Keratinocyte (primary cell): Measurements from ENCODE around the gene PLCG2. TPM values are rescaled to one million over a fixed set of nuclear protein-coding genes. Genes with fewer than 3 reads are reported as not detected.
A peak's percentile ranks its signal among the peaks of the same experiment; 100 is the strongest.

Experiments used
- DNase-seq: peaks from one replicate; pipeline ENCODE4 v3.0.0-alpha.2; 2011; ENCODE audit warnings: low read depth, missing footprints, low spot score
- FAIRE-seq: peaks from 2 replicates; lab custom pipeline; 2011; peaks lifted over from hg19 to GRCh38; lab: Jason Lieb, UNC
- H2AFZ ChIP-seq: 2 replicates; pipeline ENCODE4 v1.6.0; 2012; ENCODE audit warnings: low read length, control low read depth, inconsistent platforms; ENCODE audit not compliant: control insufficient read depth
- H3K27ac ChIP-seq: 2 replicates; pipeline ENCODE4 v1.5.1; 2011; ENCODE audit warnings: low read length; ENCODE audit not compliant: control insufficient read depth, insufficient read depth
- H3K27me3 ChIP-seq: 3 replicates; pipeline ENCODE4 v1.6.0; 2011; ENCODE audit warnings: low read length; ENCODE audit not compliant: control insufficient read depth, insufficient read depth; ENCODE audit errors: extremely low read depth
- H3K36me3 ChIP-seq, 2 experiments: 2 replicates in 1 of 2; 3 replicates in 1 of 2; pipeline ENCODE4 v1.5.1; 2011; ENCODE audit warnings: low read length in 2 of 2, mild to moderate bottlenecking in 1 of 2; ENCODE audit not compliant: control insufficient read depth in 2 of 2, insufficient read depth in 2 of 2; ENCODE audit errors: extremely low read depth in 1 of 2
- H3K4me1 ChIP-seq: 3 replicates; pipeline ENCODE4 v1.5.1; 2011; ENCODE audit warnings: low read length; ENCODE audit not compliant: control insufficient read depth, insufficient read depth; ENCODE audit errors: extremely low read depth
- H3K4me2 ChIP-seq: 3 replicates; pipeline ENCODE4 v1.6.0; 2011; ENCODE audit warnings: low read depth, low read length; ENCODE audit not compliant: control insufficient read depth, insufficient read depth; ENCODE audit errors: extremely low read depth
- H3K4me3 ChIP-seq, 3 experiments: fragments of 200-600 bp in 1 of 3; sonication (generic) in 1 of 3; 2 replicates in 2 of 3; 3 replicates in 1 of 3; pipeline ENCODE4 v1.5.1; 2011 to 2016; ENCODE audit warnings: low read length in 3 of 3, mild to moderate bottlenecking in 3 of 3, control low read depth in 2 of 3, inconsistent platforms in 1 of 3, low read depth in 1 of 3, mixed read lengths in 1 of 3, mixed run types in 1 of 3, moderate library complexity in 1 of 3; ENCODE audit not compliant: control insufficient read depth in 2 of 3, insufficient read depth in 2 of 3; ENCODE audit errors: extremely low read depth in 1 of 3
- H3K79me2 ChIP-seq: 2 replicates; pipeline ENCODE4 v1.6.0; 2012; ENCODE audit warnings: low read length; ENCODE audit not compliant: control insufficient read depth, insufficient read depth
- H3K9ac ChIP-seq: 3 replicates; pipeline ENCODE4 v1.6.0; 2011; ENCODE audit warnings: low read length; ENCODE audit not compliant: control insufficient read depth, insufficient read depth; ENCODE audit errors: extremely low read depth
- H3K9me1 ChIP-seq: 3 replicates; pipeline ENCODE4 v1.6.0; 2011; ENCODE audit warnings: low read length; ENCODE audit not compliant: control insufficient read depth, insufficient read depth; ENCODE audit errors: extremely low read depth
- H3K9me3 ChIP-seq: 2 replicates; pipeline ENCODE4 v1.5.1; 2012; ENCODE audit warnings: low read depth, low read length; ENCODE audit not compliant: control insufficient read depth
- H4K20me1 ChIP-seq: 3 replicates; pipeline ENCODE4 v1.6.0; 2011; ENCODE audit warnings: low read length; ENCODE audit not compliant: control insufficient read depth, insufficient read depth; ENCODE audit errors: extremely low read depth
- EZH2 ChIP-seq: IDR thresholded peaks from one replicate; pipeline ENCODE4 v1.6.1; 2012; ENCODE audit warnings: inconsistent platforms, mild to moderate bottlenecking, low read length, moderate library complexity
- dilution Hi-C: fragments of 300-500 bp; cut with MboI; formaldehyde crosslinking; loops from one replicate; pipeline ENCODE4 v1.7.0; 2020; ENCODE audit warnings: low sequenced_read_pairs; ENCODE audit not compliant: extremely low pct_ligation_motif_present
- polyA plus RNA-seq, 5 experiments: library from polyadenylated mRNA; depleted of rRNA in 3 of 5; stranded (reverse) in 3 of 5; stranded (forward) in 1 of 5; unstranded in 1 of 5; fragments of >200 nt; gene quantifications; 1 replicate in 1 of 5; 2 replicates in 3 of 5; 3 replicates in 1 of 5; pipeline versions ENCODE4 v1.2.1 to v1.2.3, GENCODE V29; 2011 to 2012; ENCODE audit warnings: missing spikeins in 2 of 5, low read depth in 1 of 5, low replicate concordance in 1 of 5
- TF ChIP-seq, protein P1 (sequence below), 3 experiments: IDR thresholded peaks in 1 of 3; conservative IDR thresholded peaks in 1 of 3; optimal IDR thresholded peaks in 1 of 3; 2 replicates in 2 of 3; 3 replicates in 1 of 3; pipeline versions ENCODE3 to v1.5.1; 2011; ENCODE audit warnings: low read length in 3 of 3, mild to moderate bottlenecking in 3 of 3, moderate library complexity in 2 of 3, control low read depth in 1 of 3, inconsistent platforms in 1 of 3; ENCODE audit not compliant: insufficient read depth in 2 of 3; ENCODE audit errors: extremely low read depth in 1 of 3

PLCG2 gene
- polyA plus RNA-seq, 1 donor (not counting 4 experiments of a cell fraction or from before 2014, with no cell fraction given) = 3.5 TPM

DNA sequence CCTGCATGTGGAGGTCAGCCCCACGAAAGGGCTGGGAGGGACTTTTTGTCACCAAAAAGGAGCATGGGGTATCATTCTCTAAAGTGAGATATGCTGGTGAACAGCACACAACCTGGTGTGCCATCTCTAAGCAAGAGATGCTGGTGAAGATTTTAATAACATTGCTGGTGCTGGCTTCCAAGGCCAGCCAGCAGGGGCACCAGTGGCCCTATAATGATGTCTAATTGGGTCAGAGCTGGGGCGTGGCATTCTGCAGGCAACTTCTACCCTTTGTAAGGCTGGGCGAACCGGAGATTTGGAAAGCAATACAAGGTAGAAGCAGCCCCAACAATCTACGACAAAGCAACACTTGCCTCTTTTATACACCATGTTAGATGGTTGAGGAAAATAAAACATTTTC lies 215.4 kb downstream of the PLCG2 start:
- peaks cover 16% of the 10 kb centered on the region for H3K4me1 ChIP-seq
- H3K27ac ChIP-seq = no peak overlapping the region
- no peak overlapping the region for H3K4me2 ChIP-seq
- H3K27me3 ChIP-seq = no peaks in the 10 kb centered on the region
- dilution Hi-C loops = no loop called here
- H4K20me1 ChIP-seq = peaks cover 3% of the 10 kb centered on the region
- no peak for FAIRE-seq
- TF ChIP-seq, protein P1, sequence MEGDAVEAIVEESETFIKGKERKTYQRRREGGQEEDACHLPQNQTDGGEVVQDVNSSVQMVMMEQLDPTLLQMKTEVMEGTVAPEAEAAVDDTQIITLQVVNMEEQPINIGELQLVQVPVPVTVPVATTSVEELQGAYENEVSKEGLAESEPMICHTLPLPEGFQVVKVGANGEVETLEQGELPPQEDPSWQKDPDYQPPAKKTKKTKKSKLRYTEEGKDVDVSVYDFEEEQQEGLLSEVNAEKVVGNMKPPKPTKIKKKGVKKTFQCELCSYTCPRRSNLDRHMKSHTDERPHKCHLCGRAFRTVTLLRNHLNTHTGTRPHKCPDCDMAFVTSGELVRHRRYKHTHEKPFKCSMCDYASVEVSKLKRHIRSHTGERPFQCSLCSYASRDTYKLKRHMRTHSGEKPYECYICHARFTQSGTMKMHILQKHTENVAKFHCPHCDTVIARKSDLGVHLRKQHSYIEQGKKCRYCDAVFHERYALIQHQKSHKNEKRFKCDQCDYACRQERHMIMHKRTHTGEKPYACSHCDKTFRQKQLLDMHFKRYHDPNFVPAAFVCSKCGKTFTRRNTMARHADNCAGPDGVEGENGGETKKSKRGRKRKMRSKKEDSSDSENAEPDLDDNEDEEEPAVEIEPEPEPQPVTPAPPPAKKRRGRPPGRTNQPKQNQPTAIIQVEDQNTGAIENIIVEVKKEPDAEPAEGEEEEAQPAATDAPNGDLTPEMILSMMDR (optimal IDR thresholded peaks at IDR 0.05 in 1 of 3, IDR thresholded peaks at IDR 0.05 in 1 of 3, conservative IDR thresholded peaks at IDR 0.05 in 1 of 3; ENCODE audit: extremely low read depth in 1 of 3, insufficient read depth in 2 of 3, low read length in 3 of 3) = peak; percentile 52 to 59 (median 57)
- TF ChIP-seq EZH2 = no peak
- DNase-seq = no peak
- peaks cover 3% of the 10 kb centered on the region for H3K9me1 ChIP-seq
- no peak overlapping the region for H3K9ac ChIP-seq
- no peaks in the 10 kb centered on the region for H3K9me3 ChIP-seq
- H2AFZ ChIP-seq = no peak overlapping the region
- H3K79me2 ChIP-seq = no peaks in the 10 kb centered on the region
- no peak overlapping the region for H3K4me3 ChIP-seq
- peaks cover 0 to 5% of the 10 kb centered on the region in 2 experiments for H3K36me3 ChIP-seq

GRCh38 chr16:81995651-81996050 lies 216.6 kb downstream of the PLCG2 start:
- Histone ChIP-seq H3K4me3 (no peak overlapping the region), H3K4me2 (no peak overlapping the region), H3K36me3 (peaks cover 0 to 10% of the 10 kb centered on the region in 2 experiments), H2AFZ (no peak overlapping the region), H4K20me1 (peaks cover 3% of the 10 kb centered on the region), H3K9me1 (peaks cover 3% of the 10 kb centered on the region), H3K27ac (no peak overlapping the region), H3K9me3 (no peaks in the 10 kb centered on the region), H3K27me3 (no peaks in the 10 kb centered on the region), H3K4me1 (peaks cover 16% of the 10 kb centered on the region), H3K9ac (no peak overlapping the region), H3K79me2 (no peaks in the 10 kb centered on the region)
- no peak for FAIRE-seq
- DNase-seq = no peak
- dilution Hi-C loops = no loop called here
- TF ChIP-seq EZH2 = no peak
- TF ChIP-seq, protein P1 (optimal IDR thresholded peaks at IDR 0.05 in 1 of 3, IDR thresholded peaks at IDR 0.05 in 1 of 3, conservative IDR thresholded peaks at IDR 0.05 in 1 of 3; ENCODE audit: extremely low read depth in 1 of 3, insufficient read depth in 2 of 3, low read length in 3 of 3) = no peak
